ENCODE measurements around the gene PICALM. TPM values are rescaled to one million over a fixed set of nuclear protein-coding genes. Genes with fewer than 3 reads are reported as not detected.

PICALM gene
- total and polyA plus RNA-seq, 2 donors (not counting 3 experiments of a cell fraction or from before 2014, with no cell fraction given): 181 to 202 TPM

GRCh38 chr11:85918910-85919794 lies 149.7 kb downstream of the PICALM start:
- DNase-seq (ENCODE audit: low read depth, low spot score) (no peak), FAIRE-seq (no peak)
- no peak for TF ChIP-seq POLR2A (IDR thresholded peaks at IDR 0.05; ENCODE audit: low read depth, low read length)
- TF ChIP-seq JUN (IDR thresholded peaks at IDR 0.05; ENCODE audit: borderline replicate concordance, insufficient read depth, insufficient read length, low read depth): no peak
- no peak for TF ChIP-seq POLR2AphosphoS5 (IDR thresholded peaks at IDR 0.05; ENCODE audit: insufficient read depth, low read depth, low read length)
- TF ChIP-seq CTCF (IDR thresholded peaks at IDR 0.05; ENCODE audit: extremely low read depth in 1 of 2, insufficient read depth in 1 of 2, low read depth in 1 of 2, low read length in 2 of 2): no peak
- TF ChIP-seq FOS (IDR thresholded peaks at IDR 0.05; ENCODE audit: borderline replicate concordance, insufficient read depth, low read length): no peak
- no peak for TF ChIP-seq MYC (IDR thresholded peaks at IDR 0.05; ENCODE audit: low read depth, low read length)
- no peak for TF ChIP-seq EZH2 (IDR thresholded peaks at IDR 0.05; ENCODE audit: borderline replicate concordance, low read depth, low read length, severe bottlenecking)
- TF ChIP-seq GATA2 (IDR thresholded peaks at IDR 0.05; ENCODE audit: insufficient read depth, insufficient read length, low read depth, low read length): no peak
- TF ChIP-seq, protein P1, sequence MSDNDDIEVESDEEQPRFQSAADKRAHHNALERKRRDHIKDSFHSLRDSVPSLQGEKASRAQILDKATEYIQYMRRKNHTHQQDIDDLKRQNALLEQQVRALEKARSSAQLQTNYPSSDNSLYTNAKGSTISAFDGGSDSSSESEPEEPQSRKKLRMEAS (IDR thresholded peaks at IDR 0.05; ENCODE audit: insufficient read depth, insufficient read length): no peak
- Histone ChIP-seq H3K4me3 (replicated peaks in 1 of 3; ENCODE audit: insufficient read depth in 1 of 3, low read depth in 1 of 3, low read length in 3 of 3) (no peak overlapping the region), H4K20me1 (replicated peaks; ENCODE audit: control insufficient read depth, extremely low read depth, insufficient read depth, low read length) (no peaks in the 10 kb centered on the region), H3K4me2 (ENCODE audit: insufficient read depth, low read length) (no peak overlapping the region), H3K36me3 (ENCODE audit: control insufficient read depth in 2 of 2, extremely low read depth in 1 of 2, insufficient read depth in 2 of 2, low read length in 2 of 2) (no peaks in the 10 kb centered on the region), H3K9me3 (replicated peaks; ENCODE audit: control insufficient read depth, insufficient read depth, low read length) (no peaks in the 10 kb centered on the region), H2AFZ (ENCODE audit: low read depth, low read length) (no peak overlapping the region), H3K9me1 (replicated peaks; ENCODE audit: control insufficient read depth, extremely low read depth, insufficient read depth, low read length) (no peaks in the 10 kb centered on the region), H3K27me3 (ENCODE audit: control insufficient read depth in 2 of 2, insufficient read depth in 2 of 2, low read length in 2 of 2) (peaks cover 27 to 29% of the 10 kb centered on the region in 2 experiments), H3K79me2 (ENCODE audit: control insufficient read depth, insufficient read depth, low read length) (no peaks in the 10 kb centered on the region), H3K9ac (replicated peaks; ENCODE audit: extremely low read depth, insufficient read depth, low read length) (no peak overlapping the region), H3K27ac (ENCODE audit: insufficient read depth, low read depth, low read length) (no peak overlapping the region), H3K4me1 (ENCODE audit: control insufficient read depth, extremely low read depth, insufficient read depth, low read length) (no peaks in the 10 kb centered on the region)
- intact Hi-C loops (cut with micrococcal nuclease): no loop called here
- CTCF ChIA-PET: interaction anchor here (0.6 to 1.4 kb wide), 2 partner anchors 76 to 214 kb away, joined by 3 read pairs; no protein-coding TSS in a partner anchor
- no TSS peak for BruUV-seq (replicated peaks)
- dilution Hi-C loops (cut with MboI; ENCODE audit: extremely low pct_ligation_motif_present, low sequenced_read_pairs): no loop called here
- POLR2A ChIA-PET: no interaction called here

Data from endothelial cell of umbilical vein (primary cell).